PC-9 (cell line): ENCODE data around the gene GSE1. TPM values are rescaled to one million over a fixed set of nuclear protein-coding genes. Genes with fewer than 3 reads are reported as not detected.

ENCODE experiments used
- BruUV-seq: library from RNA; stranded (reverse); fragments of 400-500 nt; replicated peaks from 2 replicates; lab custom pipeline; 2021; lab: Mats Ljungman, UMichigan
- CTCF ChIA-PET: fragments of 300-600 bp; sonication (Branson Sonifier 250); formaldehyde crosslinking; loops from one replicate; lab custom pipeline; 2022; ENCODE audit warnings: antibody characterized with exemption; lab: Charles Lee
- POLR2A ChIA-PET: fragments of 300-600 bp; sonication (Branson Sonifier 250); formaldehyde crosslinking; loops from one replicate; lab custom pipeline; 2022; ENCODE audit warnings: antibody characterized with exemption; ENCODE audit not compliant: unreplicated experiment; lab: Charles Lee
- DNase-seq, 2 experiments: peaks; one replicate each; pipeline versions ENCODE4 v3.0.0 to v3.0.0-alpha.2; 2015 to 2022; ENCODE audit warnings: mixed read lengths in 1 of 2
- H2AFZ ChIP-seq: fragments of 200-600 bp; sonication (generic); 2 replicates; pipeline ENCODE4 v1.8.1; 2017; ENCODE audit warnings: antibody characterized with exemption
- H3F3A ChIP-seq: fragments of 200-600 bp; sonication (generic); 2 replicates; pipeline ENCODE4 v1.8.1; 2017; ENCODE audit warnings: antibody characterized with exemption, mild to moderate bottlenecking, low read depth; ENCODE audit not compliant: insufficient read depth
- H3K27ac ChIP-seq: fragments of 200-600 bp; sonication (generic); 2 replicates; pipeline ENCODE4 v1.6.1; 2016; ENCODE audit warnings: mixed run types
- H3K27me3 ChIP-seq: fragments of 200-600 bp; sonication (generic); 2 replicates; pipeline ENCODE4 v1.6.1; 2016; ENCODE audit warnings: low read depth, mixed run types; ENCODE audit not compliant: insufficient read depth
- H3K36me3 ChIP-seq: fragments of 200-600 bp; sonication (generic); 2 replicates; pipeline ENCODE4 v1.6.1; 2016; ENCODE audit warnings: low read depth, mixed run types
- H3K4me1 ChIP-seq: fragments of 200-600 bp; sonication (generic); replicated peaks from 2 replicates; pipeline ENCODE4 v1.6.1; 2016; ENCODE audit warnings: mixed run types; ENCODE audit not compliant: insufficient read depth
- H3K4me2 ChIP-seq: fragments of 200-600 bp; sonication (generic); 2 replicates; pipeline ENCODE4 v1.6.1; 2017; ENCODE audit warnings: mixed run types
- H3K4me3 ChIP-seq: fragments of 200-600 bp; sonication (generic); 2 replicates; pipeline ENCODE4 v1.6.1; 2016; ENCODE audit warnings: mixed run types
- H3K79me2 ChIP-seq: fragments of 200-600 bp; sonication (generic); 2 replicates; pipeline ENCODE4 v1.6.1; 2017; ENCODE audit warnings: low read depth, mixed run types
- H3K9me2 ChIP-seq: fragments of 200-600 bp; sonication (generic); 2 replicates; pipeline ENCODE4 v1.8.1; 2017; ENCODE audit warnings: mild to moderate bottlenecking; ENCODE audit not compliant: insufficient read depth
- H3K9me3 ChIP-seq: fragments of 200-600 bp; sonication (generic); 2 replicates; pipeline ENCODE4 v1.8.1; 2016; ENCODE audit warnings: low read depth; ENCODE audit not compliant: insufficient read depth
- H4K20me1 ChIP-seq: fragments of 200-600 bp; sonication (generic); 2 replicates; pipeline ENCODE4 v1.8.1; 2017; ENCODE audit not compliant: insufficient read depth
- EZH2 ChIP-seq: fragments of 200-600 bp; sonication (generic); IDR thresholded peaks from 2 replicates; pipeline ENCODE4 v1.8.0; 2017; ENCODE audit warnings: antibody characterized with exemption, low read depth
- intact Hi-C: fragments of 100-400 bp; cut with micrococcal nuclease; formaldehyde crosslinking; loops from one replicate; pipeline ENCODE4 v1.10.0; 2022; ENCODE audit not compliant: unreplicated experiment
- total RNA-seq: library from RNA; stranded (reverse); gene quantifications from 2 replicates; pipeline ENCODE4 v1.2.3, GENCODE V29; 2021
- TF ChIP-seq, protein P1 (sequence below): fragments of 200-600 bp; sonication (generic); conservative IDR thresholded peaks from 2 replicates; pipeline ENCODE4 v1.6.1; 2017; ENCODE audit warnings: mixed run types, antibody characterized with exemption, mild to moderate bottlenecking, moderate library complexity

Gene GSE1
- total RNA-seq, 1 experiment from 2014 or later: 83.5 TPM

DNA sequence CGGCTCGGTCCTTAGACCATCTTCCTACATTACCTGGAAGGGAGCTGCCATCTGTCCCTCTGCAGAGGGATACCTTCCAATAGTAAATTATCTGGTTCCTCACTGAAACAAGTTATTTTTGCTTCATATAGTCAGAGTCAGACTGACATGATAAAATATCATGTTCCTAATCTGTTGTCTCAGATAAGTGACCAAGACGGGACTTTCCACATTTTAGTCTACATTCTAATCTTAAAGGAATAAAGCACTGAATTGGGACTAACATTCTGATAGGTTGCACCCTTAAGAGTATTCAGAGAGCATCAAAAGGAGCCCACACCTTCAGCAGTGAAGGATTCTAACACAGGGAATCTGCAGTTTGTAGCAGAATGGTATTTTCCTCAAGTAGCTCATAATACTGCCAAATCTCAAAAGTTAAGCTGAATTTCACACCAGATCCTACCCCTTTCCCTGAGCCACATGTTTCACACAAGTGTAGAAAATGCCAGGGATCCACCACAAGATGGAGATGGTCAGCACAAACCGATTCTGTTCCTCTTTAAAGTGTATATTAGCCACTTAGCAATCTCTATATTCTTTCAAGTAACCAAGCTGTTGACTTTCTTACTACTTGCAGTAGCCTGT is 62.2 kb downstream of the GSE1 start:
- no peak overlapping the region for H2AFZ ChIP-seq
- peaks cover 36% of the 10 kb centered on the region for H3F3A ChIP-seq
- ChIA-PET CTCF (no interaction called here), POLR2A (no interaction called here)
- intact Hi-C loops: loop anchor here (1.0 kb wide), 1 partner anchor 85 kb away; no protein-coding TSS in a partner anchor
- no peak overlapping the region for H3K27ac ChIP-seq
- no peaks in the 10 kb centered on the region for H3K79me2 ChIP-seq
- H3K4me1 ChIP-seq: no peaks in the 10 kb centered on the region
- H3K9me3 ChIP-seq: no peaks in the 10 kb centered on the region
- peaks cover 19% of the 10 kb centered on the region for H3K36me3 ChIP-seq
- H3K27me3 ChIP-seq: no peaks in the 10 kb centered on the region
- no peak overlapping the region for H3K4me2 ChIP-seq
- DNase-seq: no peak
- H3K9me2 ChIP-seq: no peaks in the 10 kb centered on the region
- TF ChIP-seq EZH2: no peak
- TF ChIP-seq, protein P1, sequence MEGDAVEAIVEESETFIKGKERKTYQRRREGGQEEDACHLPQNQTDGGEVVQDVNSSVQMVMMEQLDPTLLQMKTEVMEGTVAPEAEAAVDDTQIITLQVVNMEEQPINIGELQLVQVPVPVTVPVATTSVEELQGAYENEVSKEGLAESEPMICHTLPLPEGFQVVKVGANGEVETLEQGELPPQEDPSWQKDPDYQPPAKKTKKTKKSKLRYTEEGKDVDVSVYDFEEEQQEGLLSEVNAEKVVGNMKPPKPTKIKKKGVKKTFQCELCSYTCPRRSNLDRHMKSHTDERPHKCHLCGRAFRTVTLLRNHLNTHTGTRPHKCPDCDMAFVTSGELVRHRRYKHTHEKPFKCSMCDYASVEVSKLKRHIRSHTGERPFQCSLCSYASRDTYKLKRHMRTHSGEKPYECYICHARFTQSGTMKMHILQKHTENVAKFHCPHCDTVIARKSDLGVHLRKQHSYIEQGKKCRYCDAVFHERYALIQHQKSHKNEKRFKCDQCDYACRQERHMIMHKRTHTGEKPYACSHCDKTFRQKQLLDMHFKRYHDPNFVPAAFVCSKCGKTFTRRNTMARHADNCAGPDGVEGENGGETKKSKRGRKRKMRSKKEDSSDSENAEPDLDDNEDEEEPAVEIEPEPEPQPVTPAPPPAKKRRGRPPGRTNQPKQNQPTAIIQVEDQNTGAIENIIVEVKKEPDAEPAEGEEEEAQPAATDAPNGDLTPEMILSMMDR: peak; percentile 57
- H4K20me1 ChIP-seq: peaks cover 23% of the 10 kb centered on the region; the same call in 1 of the 2 replicates
- no peak overlapping the region for H3K4me3 ChIP-seq
- BruUV-seq: no TSS peak

DNA sequence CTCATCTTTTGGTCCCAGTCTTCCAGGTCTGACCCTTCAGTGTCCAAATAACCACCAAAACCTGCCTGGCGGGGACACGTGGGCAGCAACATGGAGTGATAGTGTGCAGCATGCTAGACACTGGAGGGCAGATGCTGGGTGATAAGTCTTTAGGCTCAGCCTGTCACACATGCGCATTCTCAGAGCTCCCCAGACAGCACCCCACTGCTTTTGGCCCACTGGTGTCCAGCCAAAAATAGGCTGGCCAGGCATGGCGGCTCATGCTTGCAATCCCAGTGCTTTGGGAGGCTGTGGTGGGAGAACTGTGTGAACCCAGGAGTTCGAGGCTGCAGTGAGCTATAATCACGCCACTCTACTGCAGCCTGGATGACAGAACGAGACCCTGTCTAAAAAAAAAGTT is 63.3 kb downstream of the GSE1 start:
- TF ChIP-seq, protein P1: no peak
- TF ChIP-seq EZH2: no peak
- Histone ChIP-seq H3K27ac (no peak overlapping the region), H3K36me3 (peaks cover 13% of the 10 kb centered on the region), H3F3A (peaks cover 31% of the 10 kb centered on the region), H4K20me1 (peaks cover 21% of the 10 kb centered on the region; the same call in 1 of the 2 replicates), H3K4me3 (no peak overlapping the region), H3K4me1 (no peaks in the 10 kb centered on the region), H3K27me3 (no peaks in the 10 kb centered on the region), H2AFZ (no peak overlapping the region), H3K79me2 (no peaks in the 10 kb centered on the region), H3K9me3 (no peaks in the 10 kb centered on the region), H3K4me2 (no peak overlapping the region), H3K9me2 (no peaks in the 10 kb centered on the region)
- no TSS peak for BruUV-seq
- CTCF ChIA-PET: interaction anchor here (0.6 to 0.7 kb wide), 3 partner anchors 44 to 1084 kb away, joined by 3 to 8 read pairs (median 5); no protein-coding TSS in a partner anchor
- POLR2A ChIA-PET: no interaction called here
- DNase-seq: no peak
- intact Hi-C loops: no loop called here

DNA sequence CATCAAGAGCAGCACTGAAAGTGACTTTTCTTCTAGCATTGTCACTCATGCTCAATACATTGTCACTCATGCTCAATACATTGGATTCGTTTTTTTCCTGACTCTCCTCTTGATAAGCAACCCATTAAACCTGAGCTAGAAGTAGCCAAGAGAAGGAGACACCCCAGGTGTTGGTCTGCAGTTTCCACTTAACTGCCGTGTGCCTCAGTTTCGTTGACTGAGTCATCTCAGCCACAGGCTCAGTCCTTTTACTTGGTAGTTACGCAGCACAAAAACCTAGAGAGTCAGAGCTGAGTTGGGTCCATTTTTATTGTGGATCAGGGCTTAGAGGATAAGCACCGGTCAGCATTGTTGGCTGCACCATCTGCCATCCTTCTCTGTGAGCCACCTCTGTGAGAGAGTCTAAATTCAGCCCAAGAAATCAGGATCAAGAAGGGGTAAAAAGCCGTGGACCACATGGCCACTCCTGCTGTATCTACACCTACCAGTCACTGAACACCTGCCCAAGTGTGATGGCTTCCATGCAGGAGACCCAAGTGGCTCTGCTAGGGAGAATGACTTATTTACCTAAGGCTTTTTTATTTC is 64.4 kb downstream of the GSE1 start:
- TF ChIP-seq, protein P1: no peak
- no peak overlapping the region for H2AFZ ChIP-seq
- H3K27ac ChIP-seq: no peak overlapping the region
- peaks cover 31% of the 10 kb centered on the region for H3F3A ChIP-seq
- H3K9me3 ChIP-seq: no peaks in the 10 kb centered on the region
- POLR2A ChIA-PET: no interaction called here
- peaks cover 21% of the 10 kb centered on the region; the same call in 1 of the 2 replicates for H4K20me1 ChIP-seq
- DNase-seq: no peak
- CTCF ChIA-PET: no interaction called here
- H3K36me3 ChIP-seq: peaks cover 13% of the 10 kb centered on the region
- H3K4me1 ChIP-seq: no peaks in the 10 kb centered on the region
- BruUV-seq: no TSS peak
- H3K4me2 ChIP-seq: no peak overlapping the region
- H3K4me3 ChIP-seq: no peak overlapping the region
- intact Hi-C loops: no loop called here
- no peaks in the 10 kb centered on the region for H3K79me2 ChIP-seq
- no peaks in the 10 kb centered on the region for H3K27me3 ChIP-seq
- no peaks in the 10 kb centered on the region for H3K9me2 ChIP-seq
